ENCODE data around the gene PPM1D.
"Not testable (repeated sequence)": the region's sequence is repeated elsewhere in the genome, so short reads cannot be mapped to it uniquely, and the experiment has no call there.

The PPM1D gene

GRCh38 chr17:60599620-60600489 is at the start of gene PPM1D:
TSS of gene PPM1D (plus strand) at chr17:60600193. CDS start at chr17:60600415, 222 bp downstream.
- peaks cover 3% of the 10 kb centered on the region for H3K4me1 ChIP-seq (ENCODE audit: insufficient read depth, insufficient read length)
- TF ChIP-seq SUZ12 (IDR thresholded peaks at IDR 0.05; ENCODE audit: extremely low read depth, insufficient read depth, insufficient read length) = no peak
- no peak for TF ChIP-seq ZNF274 (IDR thresholded peaks at IDR 0.05; ENCODE audit: low read depth, low read length)
- no peak for TF ChIP-seq YY1 (IDR thresholded peaks at IDR 0.05; ENCODE audit: insufficient read depth, insufficient read length)

GRCh38 chr17:60552255-60552654 is 47.7 kb upstream of the PPM1D start:
- not testable (repeated sequence) for H3K27me3 ChIP-seq (ENCODE audit: insufficient read depth, insufficient read length); DNase-seq (ENCODE audit: low read depth, low spot score); H3K4me3 ChIP-seq (ENCODE audit: insufficient read length, low read depth); H3K36me3 ChIP-seq (ENCODE audit: insufficient read depth, insufficient read length, low read length); H3K4me1 ChIP-seq (ENCODE audit: insufficient read depth, insufficient read length); H3K9ac ChIP-seq (ENCODE audit: insufficient read length, low read depth)
- H3K9me3 ChIP-seq (ENCODE audit: insufficient read depth, low read length) = peaks cover 18% of the 10 kb centered on the region; the same call in 1 of the 2 replicates

More at GRCh38 chr17:60599620-60600489, at the start of gene PPM1D:
- DNase-seq (ENCODE audit: low read depth, low spot score) = peak; percentile 96
- no peaks in the 10 kb centered on the region for H3K36me3 ChIP-seq (ENCODE audit: insufficient read depth, insufficient read length, low read length)
- H3K27me3 ChIP-seq (ENCODE audit: insufficient read depth, insufficient read length) = no peaks in the 10 kb centered on the region
- no peaks in the 10 kb centered on the region for H3K9me3 ChIP-seq (ENCODE audit: insufficient read depth, low read length)
- peak within 1 kb of the TSS; percentile 97 for H3K9ac ChIP-seq (ENCODE audit: insufficient read length, low read depth)
- peak within 1 kb of the TSS; percentile 94 for H3K4me3 ChIP-seq (ENCODE audit: insufficient read length, low read depth)

- TF ChIP-seq YY1 (IDR thresholded peaks at IDR 0.05; ENCODE audit: insufficient read depth, insufficient read length) (no peak), ZNF274 (IDR thresholded peaks at IDR 0.05; ENCODE audit: low read depth, low read length) (no peak), SUZ12 (IDR thresholded peaks at IDR 0.05; ENCODE audit: extremely low read depth, insufficient read depth, insufficient read length) (no peak)
- DNase-seq (ENCODE audit: low read depth, low spot score) = no peak
Measured at GRCh38 chr17:60554377-60554788, 45.6 kb upstream of the PPM1D start.

GRCh38 chr17:60555786-60556185 is 44.2 kb upstream of the PPM1D start:
- TF ChIP-seq ZNF274 (IDR thresholded peaks at IDR 0.05; ENCODE audit: low read depth, low read length) (no peak), YY1 (IDR thresholded peaks at IDR 0.05; ENCODE audit: insufficient read depth, insufficient read length) (no peak), SUZ12 (IDR thresholded peaks at IDR 0.05; ENCODE audit: extremely low read depth, insufficient read depth, insufficient read length) (no peak)
- H3K4me1 ChIP-seq (ENCODE audit: insufficient read depth, insufficient read length) = no peaks in the 10 kb centered on the region
- no peaks in the 10 kb centered on the region for H3K27me3 ChIP-seq (ENCODE audit: insufficient read depth, insufficient read length)
- peaks cover 26% of the 10 kb centered on the region; the same call in 1 of the 2 replicates for H3K9me3 ChIP-seq (ENCODE audit: insufficient read depth, low read length)
- peaks cover 8% of the 10 kb centered on the region for H3K36me3 ChIP-seq (ENCODE audit: insufficient read depth, insufficient read length, low read length)
- no peak overlapping the region for H3K9ac ChIP-seq (ENCODE audit: insufficient read length, low read depth)
- H3K4me3 ChIP-seq (ENCODE audit: insufficient read length, low read depth) = no peak overlapping the region
- DNase-seq (ENCODE audit: low read depth, low spot score) = no peak

More at GRCh38 chr17:60554377-60554788, 45.6 kb upstream of the PPM1D start:
- H3K4me1 ChIP-seq (ENCODE audit: insufficient read depth, insufficient read length) = no peaks in the 10 kb centered on the region
- H3K9me3 ChIP-seq (ENCODE audit: insufficient read depth, low read length) = peaks cover 26% of the 10 kb centered on the region; the same call in 1 of the 2 replicates
- no peaks in the 10 kb centered on the region for H3K27me3 ChIP-seq (ENCODE audit: insufficient read depth, insufficient read length)
- peaks cover 8% of the 10 kb centered on the region for H3K36me3 ChIP-seq (ENCODE audit: insufficient read depth, insufficient read length, low read length)
- no peak overlapping the region for H3K4me3 ChIP-seq (ENCODE audit: insufficient read length, low read depth)
- no peak overlapping the region for H3K9ac ChIP-seq (ENCODE audit: insufficient read length, low read depth)

GRCh38 chr17:60557805-60558204 is 42.2 kb upstream of the PPM1D start:
- no peak for DNase-seq (ENCODE audit: low read depth, low spot score)
- no peak overlapping the region for H3K9ac ChIP-seq (ENCODE audit: insufficient read length, low read depth)
- peaks cover 25% of the 10 kb centered on the region; the same call in 1 of the 2 replicates for H3K9me3 ChIP-seq (ENCODE audit: insufficient read depth, low read length)
- H3K4me3 ChIP-seq (ENCODE audit: insufficient read length, low read depth) = no peak overlapping the region
- no peaks in the 10 kb centered on the region for H3K4me1 ChIP-seq (ENCODE audit: insufficient read depth, insufficient read length)
- H3K36me3 ChIP-seq (ENCODE audit: insufficient read depth, insufficient read length, low read length) = peaks cover 6% of the 10 kb centered on the region
- no peaks in the 10 kb centered on the region for H3K27me3 ChIP-seq (ENCODE audit: insufficient read depth, insufficient read length)
- TF ChIP-seq SUZ12 (IDR thresholded peaks at IDR 0.05; ENCODE audit: extremely low read depth, insufficient read depth, insufficient read length) = no peak
- TF ChIP-seq ZNF274 (IDR thresholded peaks at IDR 0.05; ENCODE audit: low read depth, low read length) = no peak
- TF ChIP-seq YY1 (IDR thresholded peaks at IDR 0.05; ENCODE audit: insufficient read depth, insufficient read length) = no peak

GRCh38 chr17:60559659-60559994 is 40.4 kb upstream of the PPM1D start:
- no peak overlapping the region for H3K4me3 ChIP-seq (ENCODE audit: insufficient read length, low read depth)

GRCh38 chr17:60559995-60560859 is 39.8 kb upstream of the PPM1D start:
- no peak overlapping the region for H3K4me3 ChIP-seq (ENCODE audit: insufficient read length, low read depth)
- TF ChIP-seq YY1 (IDR thresholded peaks at IDR 0.05; ENCODE audit: insufficient read depth, insufficient read length) = no peak
- TF ChIP-seq ZNF274 (IDR thresholded peaks at IDR 0.05; ENCODE audit: low read depth, low read length) = no peak
- no peak for TF ChIP-seq SUZ12 (IDR thresholded peaks at IDR 0.05; ENCODE audit: extremely low read depth, insufficient read depth, insufficient read length)
- H3K27me3 ChIP-seq (ENCODE audit: insufficient read depth, insufficient read length) = no peaks in the 10 kb centered on the region
- H3K4me1 ChIP-seq (ENCODE audit: insufficient read depth, insufficient read length) = no peaks in the 10 kb centered on the region
- no peaks in the 10 kb centered on the region for H3K36me3 ChIP-seq (ENCODE audit: insufficient read depth, insufficient read length, low read length)
- peaks cover 17% of the 10 kb centered on the region; the same call in 1 of the 2 replicates for H3K9me3 ChIP-seq (ENCODE audit: insufficient read depth, low read length)
- no peak for DNase-seq (ENCODE audit: low read depth, low spot score)
- no peak overlapping the region for H3K9ac ChIP-seq (ENCODE audit: insufficient read length, low read depth)

More at GRCh38 chr17:60559659-60559994, 40.4 kb upstream of the PPM1D start:
- Histone ChIP-seq H3K27me3 (ENCODE audit: insufficient read depth, insufficient read length) (no peaks in the 10 kb centered on the region), H3K9ac (ENCODE audit: insufficient read length, low read depth) (no peak overlapping the region), H3K4me1 (ENCODE audit: insufficient read depth, insufficient read length) (no peaks in the 10 kb centered on the region), H3K9me3 (ENCODE audit: insufficient read depth, low read length) (peaks cover 17% of the 10 kb centered on the region; the same call in 1 of the 2 replicates), H3K36me3 (ENCODE audit: insufficient read depth, insufficient read length, low read length) (no peaks in the 10 kb centered on the region)
- no peak for DNase-seq (ENCODE audit: low read depth, low spot score)
- no peak for TF ChIP-seq YY1 (IDR thresholded peaks at IDR 0.05; ENCODE audit: insufficient read depth, insufficient read length)
- no peak for TF ChIP-seq SUZ12 (IDR thresholded peaks at IDR 0.05; ENCODE audit: extremely low read depth, insufficient read depth, insufficient read length)
- no peak for TF ChIP-seq ZNF274 (IDR thresholded peaks at IDR 0.05; ENCODE audit: low read depth, low read length)

All from NT2/D1 (cell line).